B cell (primary cell): Measurements from ENCODE around the gene PSME1. TPM values are rescaled to one million over a fixed set of nuclear protein-coding genes. Genes with fewer than 3 reads are reported as not detected.

Experiments
- ATAC-seq: fragments of 200-7000 bp; cut with Tn5 transposase; one replicate; pipeline ENCODE4 v1.10.0; 2021; ENCODE audit warnings: low read depth, mild to moderate bottlenecking, moderate number of reproducible peaks, moderate library complexity
- CTCF ChIA-PET: fragments of 350-600 bp; sonication (Branson Sonifier 250); formaldehyde crosslinking; loops from one replicate; lab custom pipeline; 2021; ENCODE audit warnings: antibody characterized with exemption, inconsistent platforms; lab: Charles Lee
- POLR2A ChIA-PET: fragments of 350-600 bp; sonication (Branson Sonifier 250); formaldehyde crosslinking; loops from one replicate; lab custom pipeline; 2021; ENCODE audit warnings: antibody characterized with exemption; lab: Charles Lee
- DNase-seq: peaks from one replicate; pipeline ENCODE4 v3.0.0; 2013
- H2AFZ ChIP-seq: 2 replicates; pipeline ENCODE4 v1.6.1; 2012; ENCODE audit warnings: mild to moderate bottlenecking, low read depth, low read length; ENCODE audit not compliant: insufficient read depth, poor library complexity, severe bottlenecking
- H3K27ac ChIP-seq, 2 donors: 1 replicate in 1 of 2; 2 replicates in 1 of 2; pipeline ENCODE4 v1.5.1; 2012 to 2013; ENCODE audit warnings: low read length in 2 of 2, mild to moderate bottlenecking in 2 of 2, moderate library complexity in 1 of 2
- H3K27me3 ChIP-seq, 4 experiments: fragments of 200-600 bp in 1 of 4; sonication (generic) in 1 of 4; replicated peaks in 1 of 4; 1 replicate in 2 of 4; 2 replicates in 2 of 4; pipeline versions ENCODE4 v1.6.1 to v1.7.0; 2013 to 2016; ENCODE audit warnings: low read length in 3 of 4, mild to moderate bottlenecking in 2 of 4, mixed read lengths in 1 of 4, moderate library complexity in 1 of 4; ENCODE audit not compliant: insufficient read depth in 4 of 4, control insufficient read depth in 3 of 4; ENCODE audit errors: control extremely low read depth in 1 of 4
- H3K36me3 ChIP-seq, 2 experiments: replicated peaks in 1 of 2; 1 replicate in 1 of 2; 2 replicates in 1 of 2; pipeline versions ENCODE4 v1.6.1 to v1.7.1; 2013; ENCODE audit warnings: low read length in 1 of 2; ENCODE audit not compliant: insufficient read depth in 2 of 2, control insufficient read depth in 1 of 2; ENCODE audit errors: control extremely low read depth in 1 of 2, extremely low read depth in 1 of 2
- H3K4me1 ChIP-seq, 2 donors: fragments of 200-600 bp in 1 of 2; sonication (generic) in 1 of 2; 1 replicate in 1 of 2; 2 replicates in 1 of 2; pipeline versions ENCODE4 v1.5.1 to v1.6.1; 2013 to 2017; ENCODE audit warnings: low read length in 2 of 2; ENCODE audit not compliant: control insufficient read depth in 2 of 2, insufficient read depth in 2 of 2
- H3K4me2 ChIP-seq: replicated peaks from 2 replicates; pipeline ENCODE3; 2012; ENCODE audit warnings: mild to moderate bottlenecking, low read depth, low read length; ENCODE audit not compliant: poor library complexity, severe bottlenecking
- H3K4me3 ChIP-seq, 5 experiments: fragments of 200-600 bp in 1 of 5; sonication (generic) in 1 of 5; 1 replicate in 3 of 5; 2 replicates in 2 of 5; pipeline versions ENCODE4 v1.5.1 to v1.7.0; 2011 to 2016; ENCODE audit warnings: low read length in 4 of 5, mild to moderate bottlenecking in 4 of 5, low read depth in 2 of 5, control low read depth in 1 of 5, moderate library complexity in 1 of 5; ENCODE audit not compliant: insufficient read depth in 1 of 5; ENCODE audit errors: control extremely low read depth in 1 of 5, extremely low read depth in 1 of 5
- H3K79me2 ChIP-seq: fragments of 200-600 bp; sonication (generic); one replicate; pipeline ENCODE4 v1.6.0; 2016; ENCODE audit warnings: low read length; ENCODE audit not compliant: control insufficient read depth, insufficient read depth
- H3K9ac ChIP-seq: fragments of 200-600 bp; sonication (generic); 2 replicates; pipeline ENCODE4 v1.6.1; 2017; ENCODE audit warnings: mild to moderate bottlenecking, low read length, moderate library complexity
- H3K9me3 ChIP-seq, 3 donors: one replicate each; pipeline versions ENCODE4 v1.6.1 to v1.7.1; 2013; ENCODE audit warnings: low read length in 2 of 3; ENCODE audit not compliant: control insufficient read depth in 2 of 3, insufficient read depth in 1 of 3; ENCODE audit errors: control extremely low read depth in 1 of 3
- H4K20me1 ChIP-seq: 2 replicates; pipeline ENCODE4 v1.6.0; 2012; ENCODE audit warnings: mild to moderate bottlenecking, low read length; ENCODE audit not compliant: insufficient read depth, control insufficient read depth, poor library complexity, severe bottlenecking
- H3K27ac Mint-ChIP-seq: one replicate; pipeline ENCODE4 v1.8.0; 2021; ENCODE audit warnings: mixed read lengths
- H3K27me3 Mint-ChIP-seq: one replicate; pipeline ENCODE4 v1.8.0; 2021; ENCODE audit warnings: mixed read lengths
- H3K4me1 Mint-ChIP-seq: one replicate; pipeline ENCODE4 v1.8.0; 2021; ENCODE audit warnings: mixed read lengths
- H3K4me3 Mint-ChIP-seq: one replicate; pipeline ENCODE4 v1.8.0; 2021; ENCODE audit warnings: mixed read lengths
- H3K9me3 Mint-ChIP-seq: one replicate; pipeline ENCODE4 v1.8.0; 2022; ENCODE audit warnings: mixed read lengths; ENCODE audit not compliant: insufficient read depth
- CTCF ChIP-seq: fragments of 200-600 bp; IDR thresholded peaks from one replicate; pipeline ENCODE4 v1.8.0; 2022; ENCODE audit warnings: antibody characterized with exemption, mild to moderate bottlenecking
- EZH2 ChIP-seq: IDR thresholded peaks from 2 replicates; pipeline ENCODE4 v1.6.1; 2012; ENCODE audit warnings: borderline replicate concordance, low read depth, mild to moderate bottlenecking, moderate library complexity, low read length; ENCODE audit not compliant: insufficient read depth, poor library complexity, severe bottlenecking
- WGBS: methylation state at CpG from one replicate; pipeline ENCODE4 v1.1.5; 2013; ENCODE audit warnings: missing lambda C conversion rate; ENCODE audit not compliant: insufficient coverage; 5-methylcytosine and 5-hydroxymethylcytosine counted together
- intact Hi-C: fragments of 100-400 bp; cut with micrococcal nuclease; formaldehyde crosslinking; loops from one replicate; pipeline ENCODE4 v1.10.0; 2022
- polyA plus RNA-seq: library from polyadenylated mRNA; depleted of rRNA; stranded (reverse); fragments of >200 nt; gene quantifications from 2 replicates; pipeline ENCODE4 v1.2.3, GENCODE V29; 2012
- total RNA-seq, 2 donors: library from RNA; stranded (reverse); fragments of 120-200 nt in 1 of 2; gene quantifications; 1 replicate in 1 of 2; 2 replicates in 1 of 2; pipeline versions ENCODE4 v1.2.3 to v1.2.4, GENCODE V29; 2013 to 2022

The PSME1 gene
- total and polyA plus RNA-seq, 2 donors (not counting 1 experiment from before 2014, with no cell fraction given): 237 to 257 TPM

GRCh38 chr14:24164518-24164991 is 28.6 kb downstream of the PSME1 start:
- no peak overlapping the region for H3K27ac ChIP-seq
- Mint-ChIP-seq H3K27me3 (no peaks in the 10 kb centered on the region), H3K27ac (peak overlapping the region; percentile 67), H3K4me3 (no peak overlapping the region), H3K9me3 (no peaks in the 10 kb centered on the region), H3K4me1 (peaks cover 45% of the 10 kb centered on the region)
- no peak overlapping the region for H3K9ac ChIP-seq
- H3K4me2 ChIP-seq: no peak overlapping the region
- H4K20me1 ChIP-seq: peaks cover 53% of the 10 kb centered on the region
- CTCF ChIA-PET: interaction anchor here (0.9 to 1.0 kb wide), 2 partner anchors 54 to 56 kb away, joined by 3 to 5 read pairs; no protein-coding TSS in a partner anchor
- WGBS: 97% methylated on average over 14 of the region's 14 CpGs
- TF ChIP-seq EZH2 (no peak), CTCF (no peak)
- no peak for ATAC-seq
- no peak for DNase-seq
- H3K27me3 ChIP-seq: no peaks in the 10 kb centered on the region
- H3K4me3 ChIP-seq: no peak overlapping the region
- peaks cover 3 to 67% of the 10 kb centered on the region in 2 experiments for H3K36me3 ChIP-seq
- peaks cover 37% of the 10 kb centered on the region for H3K79me2 ChIP-seq
- POLR2A ChIA-PET: interaction anchor here (0.6 kb wide), 1 partner anchor 112 kb away, joined by 3 read pairs; no protein-coding TSS in a partner anchor
- H3K9me3 ChIP-seq: no peaks in the 10 kb centered on the region
- intact Hi-C loops: loop anchor here (5.0 kb wide), 1 partner anchor 68 kb away; the partner anchor contains the start of genes GMPR2 and NEDD8
- H2AFZ ChIP-seq: no peak overlapping the region
- peaks cover 29 to 39% of the 10 kb centered on the region in 2 donors for H3K4me1 ChIP-seq

- Histone ChIP-seq H3K4me2 (no peak overlapping the region), H3K27me3 (no peaks in the 10 kb centered on the region), H3K4me1 (peaks cover 23 to 30% of the 10 kb centered on the region in 2 donors), H3K79me2 (peaks cover 37% of the 10 kb centered on the region), H3K36me3 (peaks cover 2 to 63% of the 10 kb centered on the region in 2 experiments), H3K27ac (no peak overlapping the region), H4K20me1 (peaks cover 53% of the 10 kb centered on the region), H2AFZ (no peak overlapping the region), H3K9ac (no peak overlapping the region), H3K4me3 (no peak overlapping the region), H3K9me3 (no peaks in the 10 kb centered on the region)
- Mint-ChIP-seq H3K4me1 (peaks cover 40% of the 10 kb centered on the region), H3K4me3 (no peak overlapping the region), H3K27me3 (no peaks in the 10 kb centered on the region), H3K27ac (no peak overlapping the region), H3K9me3 (no peaks in the 10 kb centered on the region)
- TF ChIP-seq EZH2: no peak
- no peak for TF ChIP-seq CTCF
- DNase-seq: no peak
- WGBS: 100% methylated on average over 4 of the region's 5 CpGs
- ChIA-PET POLR2A (no interaction called here), CTCF (interaction anchor here (0.8 kb wide), 1 partner anchor 15 kb away, joined by 3 read pairs; no protein-coding TSS in a partner anchor)
- intact Hi-C loops: no loop called here
- no peak for ATAC-seq
Observed at GRCh38 chr14:24165785-24166184, 29.8 kb downstream of the PSME1 start.
